Measurements from ENCODE around the gene SDK1. TPM values are rescaled to one million over a fixed set of nuclear protein-coding genes. Genes with fewer than 3 reads are reported as not detected.

SDK1 gene
- total RNA-seq, 2 experiments from 2014 or later = 0.25 to 0.78 TPM

GRCh38 chr7:4277936-4278335 is 976.9 kb downstream of the SDK1 start:
- Mint-ChIP-seq H3K36me3 (ENCODE audit: low read depth) (no peaks in the 10 kb centered on the region), H3K4me1 (ENCODE audit: low read depth) (no peaks in the 10 kb centered on the region), H3K9me3 (peaks cover 4% of the 10 kb centered on the region), H3K27me3 (no peaks in the 10 kb centered on the region), H3K4me3 (no peak overlapping the region), H3K27ac (no peak overlapping the region)
- TF ChIP-seq, protein P1, sequence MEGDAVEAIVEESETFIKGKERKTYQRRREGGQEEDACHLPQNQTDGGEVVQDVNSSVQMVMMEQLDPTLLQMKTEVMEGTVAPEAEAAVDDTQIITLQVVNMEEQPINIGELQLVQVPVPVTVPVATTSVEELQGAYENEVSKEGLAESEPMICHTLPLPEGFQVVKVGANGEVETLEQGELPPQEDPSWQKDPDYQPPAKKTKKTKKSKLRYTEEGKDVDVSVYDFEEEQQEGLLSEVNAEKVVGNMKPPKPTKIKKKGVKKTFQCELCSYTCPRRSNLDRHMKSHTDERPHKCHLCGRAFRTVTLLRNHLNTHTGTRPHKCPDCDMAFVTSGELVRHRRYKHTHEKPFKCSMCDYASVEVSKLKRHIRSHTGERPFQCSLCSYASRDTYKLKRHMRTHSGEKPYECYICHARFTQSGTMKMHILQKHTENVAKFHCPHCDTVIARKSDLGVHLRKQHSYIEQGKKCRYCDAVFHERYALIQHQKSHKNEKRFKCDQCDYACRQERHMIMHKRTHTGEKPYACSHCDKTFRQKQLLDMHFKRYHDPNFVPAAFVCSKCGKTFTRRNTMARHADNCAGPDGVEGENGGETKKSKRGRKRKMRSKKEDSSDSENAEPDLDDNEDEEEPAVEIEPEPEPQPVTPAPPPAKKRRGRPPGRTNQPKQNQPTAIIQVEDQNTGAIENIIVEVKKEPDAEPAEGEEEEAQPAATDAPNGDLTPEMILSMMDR (IDR thresholded peaks at IDR 0.05) = no peak
- intact Hi-C loops (cut with micrococcal nuclease) = no loop called here
- ChIA-PET CTCF (no interaction called here), POLR2A (no interaction called here)
- ATAC-seq (no peak), DNase-seq (no peak)

DNA sequence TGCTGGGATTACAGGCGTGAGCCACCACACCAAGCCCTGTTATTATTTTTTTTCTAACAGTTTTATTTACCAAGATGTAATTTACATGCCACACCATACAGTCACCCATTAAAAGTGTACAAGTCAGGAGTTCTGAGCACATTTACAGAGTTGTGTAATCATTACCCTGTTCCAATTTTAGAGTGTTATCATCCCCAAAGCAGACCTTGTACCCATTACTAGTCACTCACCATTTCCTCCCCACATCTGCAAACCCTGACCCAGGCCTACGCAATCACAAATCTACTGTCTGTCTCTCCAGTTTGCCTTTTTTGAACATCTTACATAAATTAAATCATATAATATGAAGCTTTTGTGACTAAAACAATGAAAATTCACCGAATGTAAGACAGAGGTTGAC is 978.2 kb downstream of the SDK1 start:
- CTCF ChIA-PET = no interaction called here

GRCh38 chr7:4281231-4281993 is 980.4 kb downstream of the SDK1 start:
- H3K9me3 Mint-ChIP-seq = no peaks in the 10 kb centered on the region
- ChIA-PET POLR2A (no interaction called here), CTCF (no interaction called here)
- DNase-seq (no peak), ATAC-seq (no peak)
- TF ChIP-seq, protein P1 (IDR thresholded peaks at IDR 0.05) = no peak
- H3K4me3 Mint-ChIP-seq = no peak overlapping the region
- H3K36me3 Mint-ChIP-seq (ENCODE audit: low read depth) = no peaks in the 10 kb centered on the region
- H3K27ac Mint-ChIP-seq = no peak overlapping the region
- no peaks in the 10 kb centered on the region for H3K27me3 Mint-ChIP-seq
- H3K4me1 Mint-ChIP-seq (ENCODE audit: low read depth) = no peaks in the 10 kb centered on the region
- intact Hi-C loops (cut with micrococcal nuclease) = no loop called here

More for the DNA sequence above, 978.2 kb downstream of the SDK1 start:
- Mint-ChIP-seq H3K27ac (no peak overlapping the region), H3K9me3 (peaks cover 4% of the 10 kb centered on the region), H3K27me3 (no peaks in the 10 kb centered on the region), H3K4me3 (no peak overlapping the region), H3K4me1 (ENCODE audit: low read depth) (no peaks in the 10 kb centered on the region), H3K36me3 (ENCODE audit: low read depth) (no peaks in the 10 kb centered on the region)
- POLR2A ChIA-PET = no interaction called here
- DNase-seq (no peak), ATAC-seq (no peak)
- intact Hi-C loops (cut with micrococcal nuclease) = no loop called here
- TF ChIP-seq, protein P1 (IDR thresholded peaks at IDR 0.05) = no peak

GRCh38 chr7:4282434-4283223 is 981.6 kb downstream of the SDK1 start:
- POLR2A ChIA-PET = no interaction called here
- no peak overlapping the region for H3K4me3 Mint-ChIP-seq
- H3K36me3 Mint-ChIP-seq (ENCODE audit: low read depth) = no peaks in the 10 kb centered on the region
- intact Hi-C loops (cut with micrococcal nuclease) = no loop called here
- no peaks in the 10 kb centered on the region for H3K9me3 Mint-ChIP-seq
- H3K4me1 Mint-ChIP-seq (ENCODE audit: low read depth) = no peaks in the 10 kb centered on the region
- H3K27me3 Mint-ChIP-seq = no peaks in the 10 kb centered on the region
- ATAC-seq (no peak), DNase-seq (no peak)
- CTCF ChIA-PET = no interaction called here
- TF ChIP-seq, protein P1 (IDR thresholded peaks at IDR 0.05) = no peak
- no peak overlapping the region for H3K27ac Mint-ChIP-seq

- TF ChIP-seq, protein P1 (IDR thresholded peaks at IDR 0.05) = no peak
- Mint-ChIP-seq H3K36me3 (ENCODE audit: low read depth) (no peaks in the 10 kb centered on the region), H3K4me3 (no peak overlapping the region), H3K27ac (no peak overlapping the region), H3K9me3 (peaks cover 2% of the 10 kb centered on the region), H3K4me1 (ENCODE audit: low read depth) (no peaks in the 10 kb centered on the region), H3K27me3 (peaks cover 5% of the 10 kb centered on the region)
- DNase-seq (no peak), ATAC-seq (no peak)
- ChIA-PET CTCF (no interaction called here), POLR2A (no interaction called here)
- intact Hi-C loops (cut with micrococcal nuclease) = no loop called here
These were observed 985.3 kb downstream of the SDK1 start for GRCh38 chr7:4286351-4286750.

Data from activated CD8-positive, alpha-beta T cell treated with anti-CD3 and anti-CD28 coated beads for 36 hours (primary cell).